Fibroblast of lung (primary cell): ENCODE results near the gene GDF15. TPM values are rescaled to one million over a fixed set of nuclear protein-coding genes. Genes with fewer than 3 reads are reported as not detected.

ENCODE experiments used
- DNase-seq, 2 donors: peaks; one replicate each; pipeline versions ENCODE4 v3.0.0 to v3.0.0-alpha.2; 2010; ENCODE audit warnings: low read depth in 2 of 2
- H2AFZ ChIP-seq: 2 replicates; pipeline ENCODE4 v1.5.1; 2012; ENCODE audit warnings: low read length, control low read depth, inconsistent platforms
- H3K27ac ChIP-seq: 2 replicates; pipeline ENCODE4 v1.5.1; 2011; ENCODE audit warnings: low read length, control low read depth; ENCODE audit not compliant: insufficient read depth
- H3K27me3 ChIP-seq: 2 replicates; pipeline ENCODE4 v1.5.1; 2011; ENCODE audit warnings: mild to moderate bottlenecking, low read length; ENCODE audit not compliant: control insufficient read depth, insufficient read depth
- H3K36me3 ChIP-seq: 2 replicates; pipeline ENCODE4 v1.5.1; 2011; ENCODE audit warnings: low read length; ENCODE audit not compliant: control insufficient read depth, insufficient read depth
- H3K4me1 ChIP-seq: 2 replicates; pipeline ENCODE4 v1.5.1; 2011; ENCODE audit warnings: low read length; ENCODE audit not compliant: control insufficient read depth, insufficient read depth; ENCODE audit errors: extremely low read depth
- H3K4me2 ChIP-seq: 2 replicates; pipeline ENCODE4 v1.5.1; 2011; ENCODE audit warnings: low read length, control low read depth; ENCODE audit not compliant: insufficient read depth; ENCODE audit errors: extremely low read depth
- H3K4me3 ChIP-seq, 4 experiments: fragments of 200-600 bp in 1 of 4; sonication (generic) in 1 of 4; replicated peaks in 1 of 4; 2 replicates each; pipeline ENCODE4 v1.5.1; 2011 to 2016; ENCODE audit warnings: low read length in 4 of 4, low read depth in 3 of 4, mild to moderate bottlenecking in 3 of 4, control low read depth in 2 of 4, inconsistent platforms in 1 of 4, mixed read lengths in 1 of 4; ENCODE audit not compliant: insufficient read depth in 1 of 4; ENCODE audit errors: control extremely low read depth in 1 of 4
- H3K79me2 ChIP-seq: 2 replicates; pipeline ENCODE4 v1.5.1; 2012; ENCODE audit warnings: mild to moderate bottlenecking, low read length, inconsistent platforms; ENCODE audit not compliant: control insufficient read depth, insufficient read depth
- H3K9ac ChIP-seq: 2 replicates; pipeline ENCODE4 v1.5.1; 2011; ENCODE audit warnings: mild to moderate bottlenecking, low read length, control low read depth; ENCODE audit not compliant: insufficient read depth
- H3K9me3 ChIP-seq: 2 replicates; pipeline ENCODE4 v1.5.1; 2012; ENCODE audit warnings: low read depth, low read length; ENCODE audit not compliant: control insufficient read depth, insufficient read depth
- H4K20me1 ChIP-seq: 2 replicates; pipeline ENCODE4 v1.5.1; 2011; ENCODE audit warnings: low read length; ENCODE audit not compliant: control insufficient read depth, insufficient read depth; ENCODE audit errors: extremely low read depth
- CTCF ChIP-seq, 2 donors: IDR thresholded peaks in 1 of 2; conservative IDR thresholded peaks in 1 of 2; 1 replicate in 1 of 2; 2 replicates in 1 of 2; pipeline ENCODE4 v1.5.1; 2011 to 2012; ENCODE audit warnings: low read length in 2 of 2, control low read depth in 1 of 2, inconsistent platforms in 1 of 2, low read depth in 1 of 2, mild to moderate bottlenecking in 1 of 2
- EZH2 ChIP-seq: IDR thresholded peaks from 2 replicates; pipeline ENCODE4 v1.5.1; 2012; ENCODE audit warnings: low read length, control low read depth, mild to moderate bottlenecking; ENCODE audit errors: missing control alignments
- polyA plus RNA-seq, 2 donors: library from polyadenylated mRNA; depleted of rRNA in 1 of 2; stranded (reverse) in 1 of 2; unstranded in 1 of 2; fragments of >200 nt; gene quantifications; 2 replicates each; pipeline ENCODE4 v1.2.1, GENCODE V29; 2011 to 2012; ENCODE audit warnings: missing spikeins in 1 of 2
- total RNA-seq: library from RNA; depleted of rRNA; stranded (reverse); fragments of >200 nt; gene quantifications from 2 replicates; pipeline ENCODE4 v1.2.1, GENCODE V29; 2014

Gene GDF15
- total and polyA plus RNA-seq, 2 donors (not counting 1 experiment from before 2014, with no cell fraction given): 8.6 to 140 TPM

GRCh38 chr19:18414504-18415177 is 28.7 kb downstream of the GDF15 start:
- peaks cover 1% of the 10 kb centered on the region for H3K79me2 ChIP-seq
- no peaks in the 10 kb centered on the region for H3K9me3 ChIP-seq
- peak overlapping the region; percentile 99 for H3K27ac ChIP-seq
- no peak overlapping the region for H2AFZ ChIP-seq
- DNase-seq: no peak
- H3K27me3 ChIP-seq: no peaks in the 10 kb centered on the region
- peaks cover 36% of the 10 kb centered on the region for H3K4me1 ChIP-seq
- H4K20me1 ChIP-seq: no peaks in the 10 kb centered on the region
- H3K4me2 ChIP-seq: peak overlapping the region; percentile 88
- peak overlapping the region in 3 of 4 experiments; percentile 19 to 54 (median 24) for H3K4me3 ChIP-seq
- H3K36me3 ChIP-seq: no peaks in the 10 kb centered on the region
- peak overlapping the region; percentile 21 for H3K9ac ChIP-seq
- TF ChIP-seq EZH2 (no peak), CTCF (conservative IDR thresholded peaks at IDR 0.05 in 1 of 2, IDR thresholded peaks at IDR 0.05 in 1 of 2; ENCODE audit: low read depth in 1 of 2, low read length in 2 of 2) (no peak)

GRCh38 chr19:18415178-18415867 is 29.4 kb downstream of the GDF15 start:
- peak; percentile 59 to 65 for DNase-seq
- no peaks in the 10 kb centered on the region for H3K27me3 ChIP-seq
- peak overlapping the region; percentile 88 for H3K4me2 ChIP-seq
- peaks cover 36% of the 10 kb centered on the region for H3K4me1 ChIP-seq
- H3K27ac ChIP-seq: peak overlapping the region; percentile 99
- H3K9ac ChIP-seq: peak overlapping the region; percentile 21
- peak overlapping the region; percentile 2 to 54 (median 22) for H3K4me3 ChIP-seq
- H3K36me3 ChIP-seq: no peaks in the 10 kb centered on the region
- H4K20me1 ChIP-seq: no peaks in the 10 kb centered on the region
- H3K79me2 ChIP-seq: peaks cover 8% of the 10 kb centered on the region
- peak overlapping the region; percentile 36 for H2AFZ ChIP-seq
- TF ChIP-seq EZH2 (no peak), CTCF (conservative IDR thresholded peaks at IDR 0.05 in 1 of 2, IDR thresholded peaks at IDR 0.05 in 1 of 2; ENCODE audit: low read depth in 1 of 2, low read length in 2 of 2) (no peak)
- no peaks in the 10 kb centered on the region for H3K9me3 ChIP-seq

GRCh38 chr19:18416778-18417249 is 30.9 kb downstream of the GDF15 start:
- Histone ChIP-seq H3K36me3 (no peaks in the 10 kb centered on the region), H2AFZ (no peak overlapping the region), H3K4me2 (peak overlapping the region; percentile 72), H3K27me3 (no peaks in the 10 kb centered on the region), H3K9ac (peak overlapping the region; percentile 91), H3K4me3 (peak overlapping the region; percentile 16 to 51 (median 38)), H3K9me3 (no peaks in the 10 kb centered on the region), H3K79me2 (peaks cover 21% of the 10 kb centered on the region), H3K4me1 (peaks cover 41% of the 10 kb centered on the region), H3K27ac (peak overlapping the region; percentile 99), H4K20me1 (no peaks in the 10 kb centered on the region)
- no peak for TF ChIP-seq EZH2
- no peak for TF ChIP-seq CTCF (conservative IDR thresholded peaks at IDR 0.05 in 1 of 2, IDR thresholded peaks at IDR 0.05 in 1 of 2; ENCODE audit: low read depth in 1 of 2, low read length in 2 of 2)
- peak; percentile 83 to 85 for DNase-seq
